ENCODE results near the gene LTBP3. TPM values are rescaled to one million over a fixed set of nuclear protein-coding genes. Genes with fewer than 3 reads are reported as not detected.

LTBP3 gene
- total RNA-seq, 1 experiment from 2014 or later, result 10.6 TPM

- Histone ChIP-seq H3K23me2 (ENCODE audit: insufficient read length, low read depth, low read length, poor library complexity, severe bottlenecking) (no peaks in the 10 kb centered on the region), H3K9me3 (ENCODE audit: control insufficient read depth, low read depth, low read length) (no peaks in the 10 kb centered on the region), H3T11ph (ENCODE audit: low read length) (no peak overlapping the region), H2BK5ac (ENCODE audit: insufficient read length, low read length) (no peak overlapping the region), H3K79me2 (ENCODE audit: insufficient read depth, low read length) (no peaks in the 10 kb centered on the region), H3K23ac (ENCODE audit: insufficient read length, low read depth, low read length) (no peak overlapping the region), H3K27me3 (ENCODE audit: insufficient read depth, low read length) (no peaks in the 10 kb centered on the region; the same call in 1 of the 2 replicates), H3K4me2 (ENCODE audit: insufficient read depth, insufficient read length, low read length) (peak overlapping the region; percentile 9), H3K14ac (ENCODE audit: insufficient read depth, low read length) (no peak overlapping the region), H3K27ac (ENCODE audit: insufficient read length, low read depth, low read length) (no peak overlapping the region), H2BK120ac (ENCODE audit: low read depth, low read length, poor library complexity, severe bottlenecking) (no peak overlapping the region), H2BK20ac (ENCODE audit: low read depth, low read length, poor library complexity, severe bottlenecking) (no peak overlapping the region), H4K20me1 (ENCODE audit: control insufficient read depth, insufficient read depth, insufficient read length) (no peaks in the 10 kb centered on the region), H2AFZ (ENCODE audit: low read length) (no peak overlapping the region), H3K56ac (ENCODE audit: insufficient read length, low read depth, low read length) (no peak overlapping the region), H2BK15ac (ENCODE audit: low read depth, low read length) (no peak overlapping the region), H3K79me1 (ENCODE audit: insufficient read depth, low read depth, low read length, poor library complexity, severe bottlenecking) (no peaks in the 10 kb centered on the region), H4K91ac (ENCODE audit: insufficient read length, low read depth, low read length) (no peak overlapping the region), H3K9ac (ENCODE audit: extremely low read depth, insufficient read length, low read length) (no peak overlapping the region), H4K8ac (replicated peaks; ENCODE audit: insufficient read length, low read depth, low read length) (no peak overlapping the region), H2BK12ac (ENCODE audit: insufficient read length, low read depth, low read length) (no peak overlapping the region), H4K5ac (ENCODE audit: insufficient read length, low read depth, low read length) (no peak overlapping the region), H3K4me1 (ENCODE audit: insufficient read depth, low read length) (peaks cover 5% of the 10 kb centered on the region; the same call in 1 of the 2 replicates), H3K4ac (ENCODE audit: low read depth, low read length) (no peak overlapping the region), H2AK5ac (ENCODE audit: insufficient read length, low read length) (no peak overlapping the region), H3K18ac (ENCODE audit: insufficient read length, low read depth, low read length) (no peak overlapping the region)
- no peaks in the 10 kb centered on the region for H3K36me3 Mint-ChIP-seq (ENCODE audit: insufficient read depth in 1 of 3, low read depth in 3 of 3)
- no peaks in the 10 kb centered on the region for H3K9me3 Mint-ChIP-seq
- no CpG with 5 or more reads among the region's 15 CpGs for whole genome bisulfite sequencing (ENCODE audit: extremely low coverage, insufficient read length, low lambda C conversion rate)
- TF ChIP-seq CTCF (conservative IDR thresholded peaks at IDR 0.05), result no peak
- H3K4me1 Mint-ChIP-seq, result peaks cover 33 to 48% of the 10 kb centered on the region in 2 experiments
- H3K4me3 Mint-ChIP-seq, result peak overlapping the region in 1 of 2 experiments; percentile 65; a peak in 3 of 5 replicates
- peak; percentile 83 for DNase-seq
- peaks cover 37% of the 10 kb centered on the region for H3K27me3 Mint-ChIP-seq (ENCODE audit: low read depth)
- H3K27ac Mint-ChIP-seq, result peak overlapping the region; percentile 37 to 82 (median 71); a peak in 4 of 7 replicates
Measured at GRCh38 chr11:65560555-65561418, 2.6 kb upstream of the LTBP3 start.

Data from H9 (cell line).